ENCODE measurements around the gene LRRC17. TPM values are rescaled to one million over a fixed set of nuclear protein-coding genes. Genes with fewer than 3 reads are reported as not detected.

The LRRC17 gene
- total RNA-seq, 1 donor from 2014 or later = 6.2 TPM

- no peaks in the 10 kb centered on the region for H3K36me3 ChIP-seq (ENCODE audit: control insufficient read depth, insufficient read depth, low read length)
- H3K4me3 ChIP-seq (ENCODE audit: low read depth, low read length) = no peak overlapping the region
- no peaks in the 10 kb centered on the region for H3K27me3 ChIP-seq (ENCODE audit: control insufficient read depth, insufficient read depth, low read length)
- DNase-seq (ENCODE audit: low read depth) = peak; percentile 56
- TF ChIP-seq CTCF (IDR thresholded peaks at IDR 0.05; ENCODE audit: insufficient read depth, low read length, poor library complexity, severe bottlenecking) = no peak
These were observed 80.3 kb downstream of the LRRC17 start for GRCh38 chr7:102992938-102993717.

- DNase-seq (ENCODE audit: low read depth) = no peak
- no peak for TF ChIP-seq CTCF (IDR thresholded peaks at IDR 0.05; ENCODE audit: insufficient read depth, low read length, poor library complexity, severe bottlenecking)
- Histone ChIP-seq H3K4me3 (ENCODE audit: low read depth, low read length) (no peak overlapping the region), H3K36me3 (ENCODE audit: control insufficient read depth, insufficient read depth, low read length) (no peaks in the 10 kb centered on the region), H3K27me3 (ENCODE audit: control insufficient read depth, insufficient read depth, low read length) (no peaks in the 10 kb centered on the region)
These were observed 80.9 kb downstream of the LRRC17 start for GRCh38 chr7:102993718-102994029.

- H3K4me3 ChIP-seq (ENCODE audit: low read depth, low read length) = no peak overlapping the region
- TF ChIP-seq CTCF (IDR thresholded peaks at IDR 0.05; ENCODE audit: insufficient read depth, low read length, poor library complexity, severe bottlenecking) = no peak
- no peaks in the 10 kb centered on the region for H3K27me3 ChIP-seq (ENCODE audit: control insufficient read depth, insufficient read depth, low read length)
- DNase-seq (ENCODE audit: low read depth) = no peak
- H3K36me3 ChIP-seq (ENCODE audit: control insufficient read depth, insufficient read depth, low read length) = no peaks in the 10 kb centered on the region
These were observed 81.8 kb downstream of the LRRC17 start for GRCh38 chr7:102994567-102994966.

Other genes starting within 250 kb of the LRRC17 start
- 0.14 and 1.2 TPM in 2 replicates for gene POLR2J2, start 241.3 kb upstream of the LRRC17 start, total RNA-seq
- gene FAM185A, start 164.0 kb upstream of the LRRC17 start, total RNA-seq = 6.2 and 9.6 TPM in 2 replicates
- 3.1 and 3.6 TPM in 2 replicates for gene FBXL13, start 161.8 kb downstream of the LRRC17 start, total RNA-seq
- gene ARMC10, start 162.1 kb downstream of the LRRC17 start, total RNA-seq = 26.4 and 34.7 TPM in 2 replicates
- 7.3 and 9.6 TPM in 2 replicates for gene NAPEPLD, start 236.1 kb downstream of the LRRC17 start, total RNA-seq